ENCODE results near the gene TMEM131.
"Not testable (repeated sequence)": the region's sequence is repeated elsewhere in the genome, so short reads cannot be mapped to it uniquely, and the experiment has no call there.

Gene TMEM131

GRCh38 chr2:97821862-97822261, 173.9 kb downstream of the TMEM131 start:
- DNase-seq (ENCODE audit: extremely low read depth in 1 of 2, low read depth in 1 of 2): not testable (repeated sequence)

GRCh38 chr2:97819754-97820153, 176.0 kb downstream of the TMEM131 start:
- DNase-seq (ENCODE audit: extremely low read depth in 1 of 2, low read depth in 1 of 2): no peak

GRCh38 chr2:97816411-97816810, 179.3 kb downstream of the TMEM131 start:
- no peak for DNase-seq (ENCODE audit: extremely low read depth in 1 of 2, low read depth in 1 of 2)

DNA sequence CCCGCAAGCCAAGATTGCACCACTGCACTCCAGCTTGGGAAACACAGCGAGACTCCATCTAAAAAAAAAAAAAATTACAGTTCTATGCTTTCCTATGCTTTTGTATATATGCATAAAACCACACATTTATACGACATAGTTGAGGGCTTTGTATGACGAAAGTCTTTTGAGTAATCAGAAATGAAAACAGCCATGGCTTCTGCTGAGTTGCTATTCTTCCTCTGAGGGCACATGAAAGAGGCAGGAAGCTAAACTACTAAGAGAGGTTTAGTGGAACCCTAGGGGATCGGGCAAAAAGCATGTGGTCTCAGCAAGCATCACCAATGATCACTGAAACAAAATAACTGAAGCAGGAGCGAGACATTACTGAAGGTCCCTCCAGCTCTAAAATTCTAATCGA, 182.8 kb downstream of the TMEM131 start:
- no peak for DNase-seq (ENCODE audit: extremely low read depth in 1 of 2, low read depth in 1 of 2)

GRCh38 chr2:97808816-97809215, 186.9 kb downstream of the TMEM131 start:
- no peak for DNase-seq (ENCODE audit: extremely low read depth in 1 of 2, low read depth in 1 of 2)

- peak; percentile 54 to 57 for DNase-seq (ENCODE audit: extremely low read depth in 1 of 2, low read depth in 1 of 2)
Measured at GRCh38 chr2:97806738-97807618, 188.8 kb downstream of the TMEM131 start.

DNA sequence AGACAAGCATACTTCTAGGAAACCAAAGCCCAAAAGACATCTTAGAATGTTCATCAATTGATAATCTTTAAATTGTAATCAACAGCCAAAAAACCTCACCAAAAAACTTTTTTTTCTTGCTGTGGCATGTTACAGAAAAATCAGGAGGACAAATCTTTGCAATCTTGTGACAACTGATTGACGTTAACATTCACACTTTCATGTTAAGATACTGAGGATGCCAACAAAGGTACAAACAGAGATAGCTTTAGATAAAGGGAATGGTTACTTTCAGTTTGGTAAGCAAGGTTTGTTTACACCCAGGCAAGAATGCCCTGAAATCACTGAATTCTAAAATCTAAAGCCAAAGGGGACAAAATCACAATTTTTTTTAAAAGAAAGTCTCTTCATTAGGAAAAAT, 190.0 kb downstream of the TMEM131 start:
- DNase-seq (ENCODE audit: extremely low read depth in 1 of 2, low read depth in 1 of 2): no peak

DNA sequence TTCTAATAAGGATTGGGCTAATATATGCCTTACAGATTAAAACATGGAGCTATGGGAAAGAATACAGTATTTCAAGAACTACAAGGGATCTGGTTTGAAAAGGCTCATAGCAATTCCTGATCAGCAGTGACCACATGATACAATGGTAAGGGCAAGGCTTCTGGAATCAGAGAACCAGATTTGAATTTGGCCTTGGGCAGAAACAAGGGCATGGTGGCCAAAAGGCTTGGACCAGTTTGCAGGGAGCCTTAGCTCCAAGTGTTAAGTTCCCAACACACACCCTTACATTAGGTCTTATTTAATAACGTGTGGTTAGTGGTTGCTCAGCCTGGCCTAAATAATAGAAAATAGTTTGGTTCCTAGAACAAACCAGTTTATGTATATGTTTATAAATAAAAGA, 194.7 kb downstream of the TMEM131 start:
- no peak for DNase-seq (ENCODE audit: extremely low read depth in 1 of 2, low read depth in 1 of 2)

DNA sequence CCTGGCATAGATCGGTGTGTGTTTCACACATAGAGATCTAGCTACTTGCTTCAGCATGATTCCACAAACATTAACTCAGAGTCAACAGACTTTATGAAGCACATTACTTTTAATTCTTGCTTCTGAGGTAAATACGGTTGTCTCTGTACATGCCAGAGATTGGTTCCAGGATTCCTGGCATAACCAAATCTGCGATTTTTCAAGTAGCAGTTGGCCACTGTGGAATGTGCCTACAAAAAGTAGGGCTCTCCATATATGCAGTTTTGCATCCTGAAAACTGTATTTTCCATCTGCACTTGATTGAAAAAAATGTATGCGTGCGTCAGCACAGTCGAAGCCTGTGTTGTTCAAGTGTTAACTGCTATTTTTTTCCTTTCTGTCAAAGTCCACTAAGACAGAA, 197.3 kb downstream of the TMEM131 start:
- no peak for DNase-seq (ENCODE audit: extremely low read depth in 1 of 2, low read depth in 1 of 2)

DNA sequence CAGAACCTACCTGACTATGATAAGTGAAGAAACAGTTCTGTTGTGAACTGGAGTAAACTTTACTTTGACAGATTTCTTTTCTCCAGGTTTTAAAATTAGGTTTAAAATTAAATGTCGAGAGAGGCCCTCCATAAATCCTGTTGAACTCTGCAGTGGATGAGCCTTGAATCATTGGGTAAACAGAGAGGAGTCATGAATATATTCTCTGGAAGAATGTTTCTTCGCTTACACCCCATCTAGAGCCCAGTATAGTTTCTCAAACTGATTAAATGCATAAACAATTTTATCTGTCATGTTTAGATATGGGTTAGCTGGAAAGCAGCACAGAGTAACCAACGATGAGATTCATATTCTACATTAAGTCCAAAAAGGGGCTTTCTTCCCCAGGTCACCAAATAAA, 198.4 kb downstream of the TMEM131 start:
- no peak for DNase-seq (ENCODE audit: extremely low read depth in 1 of 2, low read depth in 1 of 2)

- DNase-seq (ENCODE audit: extremely low read depth in 1 of 2, low read depth in 1 of 2): no peak
Measured at GRCh38 chr2:97796465-97797126, 199.2 kb downstream of the TMEM131 start.

GRCh38 chr2:97792416-97792815, 203.3 kb downstream of the TMEM131 start:
- DNase-seq (ENCODE audit: extremely low read depth in 1 of 2, low read depth in 1 of 2): no peak

DNA sequence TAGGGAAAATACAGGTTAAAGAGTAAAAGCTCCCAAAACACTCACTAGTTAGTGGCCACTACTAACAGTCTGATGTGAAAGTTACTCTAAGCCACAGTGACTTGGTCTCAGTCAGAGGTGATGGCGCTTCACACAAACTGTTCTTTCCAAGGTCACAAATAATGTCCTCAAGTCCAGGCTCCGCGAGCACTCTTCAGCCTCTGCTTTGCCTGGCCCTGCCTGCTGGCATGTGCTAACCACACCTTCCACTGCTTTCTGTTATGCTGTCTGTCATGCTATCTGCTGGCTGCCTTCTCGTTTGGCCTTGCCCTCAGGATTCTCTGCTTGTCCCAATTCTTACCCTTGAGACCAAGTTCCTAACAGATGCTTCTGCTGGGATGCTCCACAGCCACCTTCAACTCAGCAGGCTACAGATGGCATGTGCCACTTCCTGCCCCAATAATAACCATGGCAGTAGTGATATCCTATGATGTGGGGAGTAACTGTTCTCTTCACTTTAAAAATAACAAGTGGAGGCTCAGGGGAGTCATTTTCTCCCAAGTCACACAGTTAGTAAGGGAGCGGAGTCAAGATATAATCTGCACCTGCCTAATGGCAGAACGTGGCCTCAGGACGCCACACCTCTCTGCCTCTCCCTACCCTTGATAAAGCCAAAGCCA, 206.6 kb downstream of the TMEM131 start:
- no peak for DNase-seq (ENCODE audit: extremely low read depth in 1 of 2, low read depth in 1 of 2)

- no peak for DNase-seq (ENCODE audit: extremely low read depth in 1 of 2, low read depth in 1 of 2)
Measured at GRCh38 chr2:97785818-97786217, 209.9 kb downstream of the TMEM131 start.

- DNase-seq (ENCODE audit: extremely low read depth in 1 of 2, low read depth in 1 of 2): no peak
Measured at GRCh38 chr2:97784953-97785352, 210.8 kb downstream of the TMEM131 start.

- no peak for DNase-seq (ENCODE audit: extremely low read depth in 1 of 2, low read depth in 1 of 2)
Measured at GRCh38 chr2:97781981-97782380, 213.8 kb downstream of the TMEM131 start.

DNA sequence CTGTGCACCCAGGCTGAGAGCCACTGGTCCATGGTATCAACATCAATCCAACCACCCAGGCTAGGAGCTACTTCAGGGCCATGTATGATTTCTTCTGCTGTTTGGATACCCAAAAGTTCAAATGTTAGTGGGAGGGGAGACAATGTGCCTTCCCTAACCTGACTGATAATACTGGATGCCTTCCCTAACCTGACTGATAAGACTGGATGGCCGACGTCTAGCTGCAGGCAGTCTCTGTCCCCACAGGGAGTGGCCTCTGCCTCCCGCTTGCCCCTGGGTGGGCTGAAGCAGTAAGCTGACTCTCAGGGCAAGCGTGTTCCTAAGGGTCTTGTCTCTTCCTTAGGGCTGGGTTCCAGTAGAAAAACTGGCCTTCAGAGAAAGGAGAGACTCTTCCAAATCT, 216.6 kb downstream of the TMEM131 start:
- no peak for DNase-seq (ENCODE audit: extremely low read depth in 1 of 2, low read depth in 1 of 2)

GRCh38 chr2:97775074-97775473, 220.7 kb downstream of the TMEM131 start:
- DNase-seq (ENCODE audit: extremely low read depth in 1 of 2, low read depth in 1 of 2): no peak

DNA sequence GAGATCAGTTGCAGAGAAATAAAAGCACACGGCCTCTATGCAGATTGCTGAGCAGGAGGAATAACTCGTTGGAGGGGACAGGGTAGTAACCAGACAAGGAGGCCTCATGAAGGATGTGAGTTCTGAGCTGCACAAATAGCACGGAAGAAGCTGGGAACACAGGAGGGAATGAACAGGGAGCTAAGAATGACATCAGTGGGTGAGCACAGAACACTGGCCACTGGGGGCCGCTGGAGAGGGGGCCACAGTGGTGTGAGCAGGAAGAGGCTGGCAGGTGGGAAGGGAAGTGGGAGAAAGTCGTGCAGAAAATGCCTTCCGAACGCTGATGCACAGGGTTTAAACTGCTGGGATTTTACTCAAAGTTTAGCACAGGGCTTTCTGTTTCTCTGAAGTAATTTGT, 221.3 kb downstream of the TMEM131 start:
- DNase-seq (ENCODE audit: extremely low read depth in 1 of 2, low read depth in 1 of 2): no peak

GRCh38 chr2:97770445-97770844, 225.3 kb downstream of the TMEM131 start:
- DNase-seq (ENCODE audit: extremely low read depth in 1 of 2, low read depth in 1 of 2): no peak

DNA sequence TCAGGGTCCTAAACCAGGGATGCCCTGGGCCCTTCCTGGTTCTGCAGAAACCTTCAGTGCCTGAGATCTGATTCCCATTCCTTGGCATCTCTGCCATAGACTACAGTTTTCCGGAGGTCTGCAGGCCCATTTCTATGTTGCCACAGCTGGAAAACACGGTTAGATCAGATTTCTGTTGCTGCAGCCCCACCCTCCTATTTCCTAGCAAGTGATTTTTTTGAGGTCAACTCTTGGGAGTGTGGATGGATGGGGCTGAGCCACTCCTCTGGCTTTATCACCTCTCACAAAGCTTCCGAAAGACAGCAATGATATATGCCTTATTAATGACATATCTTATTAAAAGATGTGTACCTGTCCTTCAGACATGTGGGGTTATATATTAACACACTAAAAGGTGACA, 226.0 kb downstream of the TMEM131 start:
- no peak for DNase-seq (ENCODE audit: extremely low read depth in 1 of 2, low read depth in 1 of 2)

DNA sequence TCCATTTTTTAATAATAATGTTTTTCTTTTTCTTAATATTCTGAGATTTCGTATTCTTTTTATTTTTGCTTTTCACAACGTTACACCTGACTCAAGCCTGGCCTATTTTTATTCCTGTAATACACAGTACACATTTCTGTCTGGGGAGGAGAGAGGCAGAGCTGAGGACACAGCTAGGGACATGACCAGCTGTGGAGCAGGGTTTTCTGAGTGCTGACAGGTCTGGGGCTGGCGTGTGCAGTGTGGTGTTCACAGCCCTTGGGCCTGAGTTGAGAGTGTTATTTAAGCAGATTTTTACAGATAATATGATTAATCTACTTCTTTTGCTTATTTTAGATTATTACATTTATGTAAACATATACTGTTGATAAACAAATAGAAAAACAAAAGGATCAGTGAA, 226.4 kb downstream of the TMEM131 start:
- no peak for DNase-seq (ENCODE audit: extremely low read depth in 1 of 2, low read depth in 1 of 2)

All from stimulated activated CD8-positive, alpha-beta memory T cell treated with anti-CD3 and anti-CD28 coated beads, Interleukin-7, amount 100 ng/mL, for 48 hours (primary cell).